A549 (cell line): ENCODE results near the gene KIAA1191. TPM values are rescaled to one million over a fixed set of nuclear protein-coding genes. Genes with fewer than 3 reads are reported as not detected.

ENCODE experiments used
- ATAC-seq, 2 experiments: fragments of 200-7000 bp in 1 of 2; fragments of >200 bp in 1 of 2; cut with Nextera tagmentation in 1 of 2; cut with Tn5 transposase in 1 of 2; 3 replicates each; pipeline versions ENCODE4 v1.8.0 to v1.9.1; 2018 to 2020; ENCODE audit warnings: mild to moderate bottlenecking in 1 of 2, moderate library complexity in 1 of 2
- CTCF ChIA-PET: fragments of 300-600 bp; sonication (Branson Sonifier 250); formaldehyde crosslinking; extraction: SDS; loops from one replicate; lab custom pipeline; 2021; ENCODE audit warnings: antibody characterized with exemption, inconsistent platforms; lab: Yijun Ruan, JAX
- POLR2A ChIA-PET: fragments of 350-600 bp; formaldehyde crosslinking; extraction: SDS; loops from one replicate; lab custom pipeline; 2021; ENCODE audit warnings: antibody characterized with exemption, inconsistent platforms; lab: Yijun Ruan, JAX
- DNase-seq, 2 experiments: peaks; one replicate each; pipeline versions ENCODE4 v3.0.0 to v3.0.0-alpha.2; 2011 to 2016; ENCODE audit warnings: low read depth in 1 of 2, low spot score in 1 of 2
- FAIRE-seq: peaks from 2 replicates; lab custom pipeline; 2011; peaks lifted over from hg19 to GRCh38; lab: Jason Lieb, UNC
- H3K27ac ChIP-seq, 2 experiments: fragments of >200 bp; sonication (Bioruptor Twin); formaldehyde crosslinking; 3 replicates each; pipeline ENCODE4 v1.5.1; 2016 to 2017
- H3K4me1 ChIP-seq: fragments of >200 bp; sonication (Bioruptor Twin); formaldehyde crosslinking; 3 replicates; pipeline ENCODE4 v1.6.1; 2016
- H3K4me2 ChIP-seq: fragments of >200 bp; sonication (Bioruptor Twin); formaldehyde crosslinking; 3 replicates; pipeline ENCODE4 v1.6.1; 2016
- H3K4me3 ChIP-seq: fragments of >200 bp; sonication (Bioruptor Twin); formaldehyde crosslinking; 3 replicates; pipeline ENCODE4 v1.5.1; 2016
- H3K9me3 ChIP-seq: fragments of >200 bp; sonication (Bioruptor Twin); formaldehyde crosslinking; 3 replicates; pipeline ENCODE4 v1.6.1; 2016
- BCL3 ChIP-seq: fragments of >200 bp; sonication (Bioruptor Twin); formaldehyde crosslinking; IDR thresholded peaks from 3 replicates; pipeline ENCODE4 v1.6.1; 2016
- CBX2 ChIP-seq: fragments of 200-600 bp; sonication (generic); IDR thresholded peaks from 2 replicates; pipeline ENCODE4 v1.6.1; 2016; ENCODE audit warnings: low read depth, mild to moderate bottlenecking, borderline replicate concordance
- CEBPB ChIP-seq, 2 experiments: fragments of >200 bp in 1 of 2; sonication (Bioruptor Twin) in 1 of 2; formaldehyde crosslinking in 1 of 2; IDR thresholded peaks; 2 replicates each; pipeline ENCODE4 v1.6.1; 2012 to 2016
- CHD2 ChIP-seq: fragments of 150-350 bp; IDR thresholded peaks from 2 replicates; pipeline ENCODE4 v1.6.1; 2014; ENCODE audit warnings: low read length; ENCODE audit not compliant: partially characterized antibody
- CHD4 ChIP-seq: fragments of 200-600 bp; sonication (generic); IDR thresholded peaks from 2 replicates; pipeline ENCODE4 v1.6.1; 2016; ENCODE audit warnings: antibody characterized with exemption, mild to moderate bottlenecking, borderline replicate concordance
- CTCF ChIP-seq: fragments of >200 bp; sonication (Bioruptor Twin); formaldehyde crosslinking; IDR thresholded peaks from 3 replicates; pipeline ENCODE4 v1.5.1; 2016
- EHF ChIP-seq: fragments of 250-450 bp; sonication (Bioruptor Pico); IDR thresholded peaks from 2 replicates; pipeline ENCODE4 v1.5.0; 2020; ENCODE audit warnings: mild to moderate bottlenecking
- EP300 ChIP-seq, 2 experiments: fragments of >200 bp; sonication (Bioruptor Twin); formaldehyde crosslinking; IDR thresholded peaks; 2 replicates in 1 of 2; 3 replicates in 1 of 2; pipeline ENCODE4 v1.6.1; 2016 to 2017
- HDAC2 ChIP-seq: fragments of 200-600 bp; sonication (generic); IDR thresholded peaks from 2 replicates; pipeline ENCODE4 v1.6.1; 2016
- HEYL ChIP-seq: fragments of 250-450 bp; sonication (Bioruptor Pico); IDR thresholded peaks from 2 replicates; pipeline ENCODE4 v1.8.0; 2021; ENCODE audit warnings: mild to moderate bottlenecking, moderate library complexity
- HOXA7 ChIP-seq: fragments of 250-450 bp; sonication (Bioruptor Pico); IDR thresholded peaks from 2 replicates; pipeline ENCODE4 v1.5.0; 2020; ENCODE audit warnings: mild to moderate bottlenecking, moderate library complexity
- HOXB5 ChIP-seq: fragments of 250-450 bp; sonication (Bioruptor Pico); IDR thresholded peaks from 2 replicates; pipeline ENCODE4 v1.5.0; 2020; ENCODE audit warnings: mild to moderate bottlenecking, moderate library complexity
- JUNB ChIP-seq: fragments of >200 bp; sonication (Bioruptor Twin); formaldehyde crosslinking; IDR thresholded peaks from 2 replicates; pipeline ENCODE4 v1.6.1; 2016
- KDM5A ChIP-seq: fragments of 200-600 bp; sonication (generic); IDR thresholded peaks from 2 replicates; pipeline ENCODE4 v1.6.1; 2016; ENCODE audit warnings: antibody characterized with exemption, mild to moderate bottlenecking
- MAX ChIP-seq: IDR thresholded peaks from 2 replicates; pipeline ENCODE4 v1.6.1; 2012
- MAZ ChIP-seq: fragments of 150-350 bp; IDR thresholded peaks from 2 replicates; pipeline ENCODE4 v1.6.1; 2014; ENCODE audit warnings: antibody characterized with exemption, low read depth, low read length, borderline replicate concordance
- NFE2L2 ChIP-seq: fragments of 150-350 bp; conservative IDR thresholded peaks from 2 replicates; pipeline ENCODE4 v1.6.1; 2014; ENCODE audit warnings: low read length
- NPAS2 ChIP-seq: fragments of 250-450 bp; sonication (Bioruptor Pico); IDR thresholded peaks from 2 replicates; pipeline ENCODE4 v1.8.0; 2022; ENCODE audit warnings: mild to moderate bottlenecking, moderate library complexity, borderline replicate concordance
- NR3C1 ChIP-seq: fragments of >200 bp; sonication (Bioruptor Twin); formaldehyde crosslinking; IDR thresholded peaks from 3 replicates; pipeline ENCODE4 v1.6.1; 2017
- PBX3 ChIP-seq: IDR thresholded peaks from 2 replicates; pipeline ENCODE4 v1.6.1; 2012
- POLR2AphosphoS2 ChIP-seq: conservative IDR thresholded peaks from 2 replicates; pipeline ENCODE4 v1.6.1; 2012; ENCODE audit warnings: low read length, improper control_type of control experiment, inconsistent platforms
- RARB ChIP-seq: fragments of 250-450 bp; sonication (Bioruptor Pico); IDR thresholded peaks from 2 replicates; pipeline ENCODE4 v1.8.0; 2021; ENCODE audit warnings: mild to moderate bottlenecking, moderate library complexity
- RCOR1 ChIP-seq: fragments of 150-350 bp; IDR thresholded peaks from 2 replicates; pipeline ENCODE4 v1.6.1; 2014; ENCODE audit warnings: antibody characterized with exemption, low read length, low read depth
- RNF2 ChIP-seq: fragments of 200-600 bp; sonication (generic); IDR thresholded peaks from 2 replicates; pipeline ENCODE4 v1.6.1; 2016; ENCODE audit warnings: low read depth, mild to moderate bottlenecking, antibody characterized with exemption, moderate library complexity, borderline replicate concordance
- SMC3 ChIP-seq: fragments of >200 bp; sonication (Bioruptor Twin); formaldehyde crosslinking; IDR thresholded peaks from 3 replicates; pipeline ENCODE4 v1.6.1; 2018; ENCODE audit warnings: inconsistent platforms
- SREBF2 ChIP-seq: fragments of 450-650 bp; IDR thresholded peaks from 2 replicates; pipeline ENCODE4 v1.6.1; 2014; ENCODE audit warnings: mild to moderate bottlenecking, moderate library complexity
- TFCP2L1 ChIP-seq: fragments of 250-450 bp; sonication (Bioruptor Pico); IDR thresholded peaks from 2 replicates; pipeline ENCODE4 v1.5.0; 2021; ENCODE audit warnings: mild to moderate bottlenecking
- TP53 ChIP-seq: fragments of 250-450 bp; sonication (Bioruptor Pico); IDR thresholded peaks from 2 replicates; pipeline ENCODE4 v1.5.0; 2021; ENCODE audit warnings: mild to moderate bottlenecking, moderate library complexity
- ZC3H11A ChIP-seq: fragments of 450-650 bp; IDR thresholded peaks from 2 replicates; pipeline ENCODE4 v1.6.1; 2014; ENCODE audit warnings: antibody characterized with exemption, mild to moderate bottlenecking
- WGBS: methylation state at CpG from one replicate; pipeline ENCODE4 v1.1.6; 2017; ENCODE audit errors: missing lambda C conversion rate; 5-methylcytosine and 5-hydroxymethylcytosine counted together
- polyA plus RNA-seq, 4 experiments: library from polyadenylated mRNA; depleted of rRNA in 3 of 4; stranded (reverse); fragments of >200 nt; fragmentation: RNase III in 1 of 4; extraction: RNeasy Plus Mini Kit Qiagen cat#74134 plus additional on column Dnase treatment in 1 of 4; gene quantifications; 2 replicates in 3 of 4; 3 replicates in 1 of 4; pipeline ENCODE4 v1.2.3, GENCODE V29; 2011 to 2017

The KIAA1191 gene
- polyA plus RNA-seq, 2 of the 4 experiments (the other 2 are of a cell fraction), result 83.6 to 89.3 TPM

- ChIA-PET CTCF (interaction anchor here (0.7 to 5.7 kb wide), 8 partner anchors 10 to 1855 kb away, joined by 3 to 49 read pairs (median 4); partner anchors contain the start of genes CLTB and FAF2), POLR2A (interaction anchor here (1.9 kb wide), 1 partner anchor 18 kb away, joined by 5 read pairs; no protein-coding TSS in a partner anchor)
- no peak overlapping the region for H3K27ac ChIP-seq
- no peaks in the 10 kb centered on the region for H3K9me3 ChIP-seq
- TF ChIP-seq RARB (CRISPR knock-in tag) (no peak), CBX2 (no peak), NPAS2 (CRISPR knock-in tag) (no peak), TP53 (CRISPR knock-in tag) (no peak), POLR2AphosphoS2 (no peak), SMC3 (no peak), JUNB (no peak), NFE2L2 (no peak), NR3C1 (no peak), KDM5A (no peak), EP300 (IDR thresholded peaks at IDR 0.05) (no peak), HDAC2 (no peak), RCOR1 (no peak), HOXA7 (CRISPR knock-in tag) (no peak), HEYL (CRISPR knock-in tag) (no peak), SREBF2 (no peak), HOXB5 (no peak)
- TF ChIP-seq, all 56 proteins: peak for 0
- Histone ChIP-seq H3K4me1 (peaks cover 10% of the 10 kb centered on the region; the same call in 1 of the 3 replicates), H3K4me2 (no peak overlapping the region), H3K4me3 (no peak overlapping the region)
- no peak for DNase-seq
- 88% methylated on average over 6 of the region's 6 CpGs for WGBS
- ATAC-seq, result no peak
- FAIRE-seq, result no peak
These were observed 46.1 kb upstream of the KIAA1191 start for GRCh38 chr5:176407456-176408251.

GRCh38 chr5:176406436-176407052, 45.0 kb upstream of the KIAA1191 start:
- Histone ChIP-seq H3K27ac (no peak overlapping the region), H3K9me3 (no peaks in the 10 kb centered on the region), H3K4me2 (no peak overlapping the region), H3K4me1 (peaks cover 10% of the 10 kb centered on the region; the same call in 1 of the 3 replicates)
- no peak for TF ChIP-seq MAZ
- TF ChIP-seq TFCP2L1 (CRISPR knock-in tag), result no peak
- no peak for TF ChIP-seq CTCF
- TF ChIP-seq SMC3, result no peak
- no peak for TF ChIP-seq BCL3
- no peak for TF ChIP-seq EHF (CRISPR knock-in tag)
- no peak for TF ChIP-seq CHD2
- no peak for TF ChIP-seq RNF2
- TF ChIP-seq SREBF2, result no peak
- no peak for TF ChIP-seq CBX2
- TF ChIP-seq POLR2AphosphoS2, result no peak
- no peak for TF ChIP-seq CEBPB (IDR thresholded peaks at IDR 0.05)
- no peak for TF ChIP-seq HOXB5
- no peak for TF ChIP-seq HOXA7 (CRISPR knock-in tag)
- no peak for TF ChIP-seq MAX
- no peak for TF ChIP-seq PBX3
- TF ChIP-seq CHD4, result no peak
- TF ChIP-seq ZC3H11A, result no peak
- TF ChIP-seq, all 56 proteins: peak for 0
- no peak overlapping the region for H3K4me3 ChIP-seq
- FAIRE-seq (no peak), ATAC-seq (peak; percentile 22 to 26; a peak in 4 of 6 replicates), DNase-seq (no peak)
- ChIA-PET CTCF (interaction anchor here (0.6 to 5.7 kb wide), 11 partner anchors 10 to 464 kb away, joined by 3 to 49 read pairs (median 4); partner anchors contain the start of genes CLTB, FAF2 and TSPAN17), POLR2A (interaction anchor here (1.9 kb wide), 1 partner anchor 17 kb away, joined by 5 read pairs; no protein-coding TSS in a partner anchor)
- WGBS, result 86% methylated on average over 9 of the region's 9 CpGs
